Erythroblast (primary cell): ENCODE measurements around the gene SDHB.

ENCODE experiments used
- GATA1 ChIP-seq: IDR thresholded peaks from 2 replicates; pipeline ENCODE4 v1.6.1; 2011; ENCODE audit warnings: low read depth, mild to moderate bottlenecking, control low read depth, low read length, moderate library complexity
- POLR2A ChIP-seq: IDR thresholded peaks from 2 replicates; pipeline ENCODE4 v1.6.1; 2011; ENCODE audit warnings: mild to moderate bottlenecking, low read length

DNA sequence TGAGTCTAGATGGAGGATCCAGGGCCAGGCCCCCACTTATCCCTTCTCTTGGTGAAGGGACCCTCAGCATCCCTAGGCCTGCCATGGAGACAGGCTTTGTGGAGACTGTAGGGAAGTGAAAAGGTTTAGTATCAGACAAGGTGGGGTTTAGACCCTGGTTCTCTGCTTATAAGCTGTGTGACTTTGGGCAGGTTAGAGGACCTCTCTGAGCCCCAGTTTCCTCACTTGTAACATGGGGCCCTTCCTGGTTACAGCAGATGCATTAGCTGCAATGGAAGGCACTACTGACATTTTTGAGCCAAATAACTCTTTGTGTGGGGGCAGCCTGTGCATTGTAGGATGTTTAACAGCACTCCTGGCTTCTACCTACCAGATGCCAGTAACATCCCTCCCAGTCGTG lies 42.8 kb upstream of the SDHB start:
- TF ChIP-seq POLR2A (no peak), GATA1 (no peak)
